GM13976 (cell line): ENCODE results near the gene LSR.

Source experiments
- DNase-seq: peaks from one replicate; pipeline ENCODE4 v3.0.0; 2012; ENCODE audit warnings: low spot score
- CTCF ChIP-seq: IDR thresholded peaks from 2 replicates; pipeline ENCODE4 v1.5.1; 2012; ENCODE audit warnings: borderline replicate concordance, mild to moderate bottlenecking; ENCODE audit not compliant: insufficient read depth; ENCODE audit errors: extremely low read depth, missing control alignments, control extremely low read depth
- in situ Hi-C: fragments of 300-500 bp; cut with MboI; formaldehyde crosslinking; loops from one replicate; pipeline ENCODE4 v1.12.0; 2022; ENCODE audit warnings: low sequenced_read_pairs, mixed read lengths, inconsistent platforms; ENCODE audit not compliant: unreplicated experiment

LSR gene

GRCh38 chr19:35265126-35265899 lies 16.5 kb downstream of the LSR start:
- TF ChIP-seq CTCF = no peak
- no peak for DNase-seq
- in situ Hi-C loops = no loop called here

GRCh38 chr19:35265900-35266519 lies 17.2 kb downstream of the LSR start:
- TF ChIP-seq CTCF = no peak
- in situ Hi-C loops = no loop called here
- DNase-seq = peak; percentile 10

- TF ChIP-seq CTCF = no peak
- in situ Hi-C loops = no loop called here
- DNase-seq = peak; percentile 29
Observed at GRCh38 chr19:35266520-35267352, 17.9 kb downstream of the LSR start.

GRCh38 chr19:35267353-35267817 lies 18.6 kb downstream of the LSR start:
- in situ Hi-C loops = no loop called here
- TF ChIP-seq CTCF = no peak
- DNase-seq = no peak

GRCh38 chr19:35267818-35268535 lies 19.2 kb downstream of the LSR start:
- TF ChIP-seq CTCF = no peak
- peak; percentile 96 for DNase-seq
- in situ Hi-C loops = no loop called here
